Measurements from ENCODE around the gene RNF25.

GRCh38 chr2:218718058-218718457 lies 46.3 kb upstream of the RNF25 start:
- TF ChIP-seq CTCF (conservative IDR thresholded peaks at IDR 0.05; ENCODE audit: low read depth, low read length) (no peak), CEBPB (IDR thresholded peaks at IDR 0.05; ENCODE audit: low read depth, low read length) (no peak), POLR2A (IDR thresholded peaks at IDR 0.05; ENCODE audit: low read depth, low read length) (no peak), USF2 (IDR thresholded peaks at IDR 0.05; ENCODE audit: low read depth, low read length) (no peak), RAD21 (IDR thresholded peaks at IDR 0.05; ENCODE audit: low read length) (no peak), FOS (IDR thresholded peaks at IDR 0.05; ENCODE audit: low read depth, low read length) (no peak), MAZ (IDR thresholded peaks at IDR 0.05; ENCODE audit: borderline replicate concordance, low read depth, low read length) (no peak), MXI1 (IDR thresholded peaks at IDR 0.05; ENCODE audit: borderline replicate concordance, low read depth, low read length) (no peak), MAFK (IDR thresholded peaks at IDR 0.05; ENCODE audit: low read depth, low read length) (no peak), RFX5 (IDR thresholded peaks at IDR 0.05; ENCODE audit: low read depth, low read length) (no peak), RCOR1 (IDR thresholded peaks at IDR 0.05; ENCODE audit: insufficient replicate concordance, low read length) (no peak), SMC3 (IDR thresholded peaks at IDR 0.05; ENCODE audit: low read depth, low read length) (no peak)
